Measurements from ENCODE around the gene NT5DC4. TPM values are rescaled to one million over a fixed set of nuclear protein-coding genes. Genes with fewer than 3 reads are reported as not detected.

NT5DC4 gene
- total RNA-seq, 1 experiment from 2014 or later, result 0.04 TPM

- H3K27me3 ChIP-seq (ENCODE audit: low read length), result no peaks in the 10 kb centered on the region
- BruUV-seq (replicated peaks), result no TSS peak
- ATAC-seq, result peak; percentile 27; the same call in 1 of the 2 replicates
Measured at GRCh38 chr2:112685271-112685884, 35.4 kb upstream of the NT5DC4 start.

GRCh38 chr2:112686348-112687217 is 34.2 kb upstream of the NT5DC4 start:
- H3K9me2 ChIP-seq (replicated peaks; ENCODE audit: low read length), result no peaks in the 10 kb centered on the region
- no peaks in the 10 kb centered on the region for H3F3A ChIP-seq (ENCODE audit: low read length, unreplicated experiment)
- H3K4me1 ChIP-seq (ENCODE audit: insufficient read depth, low read length), result peaks cover 31% of the 10 kb centered on the region
- no peak overlapping the region for H2AFZ ChIP-seq (ENCODE audit: low read length)
- POLR2A ChIA-PET (ENCODE audit: unreplicated experiment), result interaction anchor here (0.5 to 0.7 kb wide), 2 partner anchors 28 to 41 kb away, joined by 3 read pairs; no protein-coding TSS in a partner anchor
- no peaks in the 10 kb centered on the region for H4K20me1 ChIP-seq (ENCODE audit: low read length)
- no peaks in the 10 kb centered on the region for H3K27me3 ChIP-seq (ENCODE audit: low read length)
- no peaks in the 10 kb centered on the region for H3K36me3 ChIP-seq (ENCODE audit: low read depth, low read length)
- no peak overlapping the region for H3K27ac ChIP-seq (ENCODE audit: low read length)
- H3K9ac ChIP-seq (ENCODE audit: low read length), result no peak overlapping the region
- no peaks in the 10 kb centered on the region for H3K9me3 ChIP-seq (ENCODE audit: low read length)
- CTCF ChIA-PET, result no interaction called here
- DNase-seq (no peak), ATAC-seq (no peak)
- H3K4me3 ChIP-seq (ENCODE audit: low read length), result no peak overlapping the region
- no TSS peak for BruUV-seq (replicated peaks)
- no peaks in the 10 kb centered on the region for H3K79me2 ChIP-seq (ENCODE audit: low read length)
- no peak overlapping the region for H3K4me2 ChIP-seq (ENCODE audit: low read length)
- intact Hi-C loops (cut with micrococcal nuclease), result no loop called here
- TF ChIP-seq EZH2phosphoT487 (IDR thresholded peaks at IDR 0.05; ENCODE audit: borderline replicate concordance, low read length) (no peak), EZH2 (IDR thresholded peaks at IDR 0.05; ENCODE audit: low read length, unreplicated experiment) (no peak)
- TF ChIP-seq, protein P1, sequence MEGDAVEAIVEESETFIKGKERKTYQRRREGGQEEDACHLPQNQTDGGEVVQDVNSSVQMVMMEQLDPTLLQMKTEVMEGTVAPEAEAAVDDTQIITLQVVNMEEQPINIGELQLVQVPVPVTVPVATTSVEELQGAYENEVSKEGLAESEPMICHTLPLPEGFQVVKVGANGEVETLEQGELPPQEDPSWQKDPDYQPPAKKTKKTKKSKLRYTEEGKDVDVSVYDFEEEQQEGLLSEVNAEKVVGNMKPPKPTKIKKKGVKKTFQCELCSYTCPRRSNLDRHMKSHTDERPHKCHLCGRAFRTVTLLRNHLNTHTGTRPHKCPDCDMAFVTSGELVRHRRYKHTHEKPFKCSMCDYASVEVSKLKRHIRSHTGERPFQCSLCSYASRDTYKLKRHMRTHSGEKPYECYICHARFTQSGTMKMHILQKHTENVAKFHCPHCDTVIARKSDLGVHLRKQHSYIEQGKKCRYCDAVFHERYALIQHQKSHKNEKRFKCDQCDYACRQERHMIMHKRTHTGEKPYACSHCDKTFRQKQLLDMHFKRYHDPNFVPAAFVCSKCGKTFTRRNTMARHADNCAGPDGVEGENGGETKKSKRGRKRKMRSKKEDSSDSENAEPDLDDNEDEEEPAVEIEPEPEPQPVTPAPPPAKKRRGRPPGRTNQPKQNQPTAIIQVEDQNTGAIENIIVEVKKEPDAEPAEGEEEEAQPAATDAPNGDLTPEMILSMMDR (conservative IDR thresholded peaks at IDR 0.05; ENCODE audit: low read depth, low read length), result no peak

More at GRCh38 chr2:112685271-112685884, 35.4 kb upstream of the NT5DC4 start:
- DNase-seq, result peak; percentile 31
- Histone ChIP-seq H3K4me1 (ENCODE audit: insufficient read depth, low read length) (peaks cover 20% of the 10 kb centered on the region), H3K36me3 (ENCODE audit: low read depth, low read length) (no peaks in the 10 kb centered on the region), H3K4me2 (ENCODE audit: low read length) (no peak overlapping the region), H3K9ac (ENCODE audit: low read length) (no peak overlapping the region), H3K9me2 (replicated peaks; ENCODE audit: low read length) (no peaks in the 10 kb centered on the region), H3K27ac (ENCODE audit: low read length) (no peak overlapping the region), H3K9me3 (ENCODE audit: low read length) (no peaks in the 10 kb centered on the region), H4K20me1 (ENCODE audit: low read length) (no peaks in the 10 kb centered on the region), H3F3A (ENCODE audit: low read length, unreplicated experiment) (no peaks in the 10 kb centered on the region), H3K79me2 (ENCODE audit: low read length) (no peaks in the 10 kb centered on the region), H3K4me3 (ENCODE audit: low read length) (no peak overlapping the region), H2AFZ (ENCODE audit: low read length) (no peak overlapping the region)
- TF ChIP-seq, protein P1 (conservative IDR thresholded peaks at IDR 0.05; ENCODE audit: low read depth, low read length), result peak; percentile 39
- TF ChIP-seq EZH2 (IDR thresholded peaks at IDR 0.05; ENCODE audit: low read length, unreplicated experiment), result no peak
- TF ChIP-seq EZH2phosphoT487 (IDR thresholded peaks at IDR 0.05; ENCODE audit: borderline replicate concordance, low read length), result no peak
- CTCF ChIA-PET, result interaction anchor here (0.7 to 1.1 kb wide), 3 partner anchors 9 to 41 kb away, joined by 4 to 7 read pairs (median 5); no protein-coding TSS in a partner anchor
- POLR2A ChIA-PET (ENCODE audit: unreplicated experiment), result no interaction called here
- intact Hi-C loops (cut with micrococcal nuclease), result no loop called here

Data from PC-3 (cell line).